ENCODE data around the gene ATG4A. TPM values are rescaled to one million over a fixed set of nuclear protein-coding genes. Genes with fewer than 3 reads are reported as not detected.
A peak's percentile ranks its signal among the peaks of the same experiment; 100 is the strongest.

Gene ATG4A
- total RNA-seq, 2 donors from 2014 or later: 13.5 to 14.1 TPM

- Histone ChIP-seq H3K9me3 (no peaks in the 10 kb centered on the region), H3K27me3 (no peaks in the 10 kb centered on the region), H3K27ac (no peak overlapping the region), H3K36me3 (no peaks in the 10 kb centered on the region), H3K4me3 (no peak overlapping the region), H3K4me1 (no peaks in the 10 kb centered on the region)
- no peak for DNase-seq (ENCODE audit: low spot score)
- TF ChIP-seq, protein P1, sequence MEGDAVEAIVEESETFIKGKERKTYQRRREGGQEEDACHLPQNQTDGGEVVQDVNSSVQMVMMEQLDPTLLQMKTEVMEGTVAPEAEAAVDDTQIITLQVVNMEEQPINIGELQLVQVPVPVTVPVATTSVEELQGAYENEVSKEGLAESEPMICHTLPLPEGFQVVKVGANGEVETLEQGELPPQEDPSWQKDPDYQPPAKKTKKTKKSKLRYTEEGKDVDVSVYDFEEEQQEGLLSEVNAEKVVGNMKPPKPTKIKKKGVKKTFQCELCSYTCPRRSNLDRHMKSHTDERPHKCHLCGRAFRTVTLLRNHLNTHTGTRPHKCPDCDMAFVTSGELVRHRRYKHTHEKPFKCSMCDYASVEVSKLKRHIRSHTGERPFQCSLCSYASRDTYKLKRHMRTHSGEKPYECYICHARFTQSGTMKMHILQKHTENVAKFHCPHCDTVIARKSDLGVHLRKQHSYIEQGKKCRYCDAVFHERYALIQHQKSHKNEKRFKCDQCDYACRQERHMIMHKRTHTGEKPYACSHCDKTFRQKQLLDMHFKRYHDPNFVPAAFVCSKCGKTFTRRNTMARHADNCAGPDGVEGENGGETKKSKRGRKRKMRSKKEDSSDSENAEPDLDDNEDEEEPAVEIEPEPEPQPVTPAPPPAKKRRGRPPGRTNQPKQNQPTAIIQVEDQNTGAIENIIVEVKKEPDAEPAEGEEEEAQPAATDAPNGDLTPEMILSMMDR (IDR thresholded peaks at IDR 0.05): no peak
Measured at GRCh38 chrX:108199041-108199440, 107.5 kb downstream of the ATG4A start.

DNA sequence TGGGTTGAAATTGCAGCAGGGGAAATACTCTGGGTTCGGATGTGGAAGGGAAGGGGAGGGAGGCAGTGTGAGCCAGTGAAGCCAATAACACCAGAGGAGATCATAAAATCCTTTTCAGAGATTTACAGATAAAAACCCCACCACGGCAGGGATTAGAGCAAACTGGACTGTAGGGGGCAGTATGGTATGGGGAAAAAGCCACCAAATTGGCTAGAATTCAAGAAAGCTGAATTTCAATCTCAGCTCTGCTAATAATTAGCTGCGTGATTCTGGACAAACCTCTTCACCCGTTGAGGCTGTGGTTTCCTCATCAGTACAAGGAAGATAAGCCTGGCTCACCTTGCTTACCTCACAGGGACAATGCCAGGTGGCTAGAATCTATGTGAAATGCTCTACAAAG lies 108.1 kb downstream of the ATG4A start:
- Histone ChIP-seq H3K9me3 (no peaks in the 10 kb centered on the region), H3K4me1 (no peaks in the 10 kb centered on the region), H3K27ac (no peak overlapping the region), H3K27me3 (no peaks in the 10 kb centered on the region), H3K36me3 (no peaks in the 10 kb centered on the region), H3K4me3 (no peak overlapping the region)
- DNase-seq (ENCODE audit: low spot score): no peak
- TF ChIP-seq, protein P1 (IDR thresholded peaks at IDR 0.05): peak; percentile 42 to 62

DNA sequence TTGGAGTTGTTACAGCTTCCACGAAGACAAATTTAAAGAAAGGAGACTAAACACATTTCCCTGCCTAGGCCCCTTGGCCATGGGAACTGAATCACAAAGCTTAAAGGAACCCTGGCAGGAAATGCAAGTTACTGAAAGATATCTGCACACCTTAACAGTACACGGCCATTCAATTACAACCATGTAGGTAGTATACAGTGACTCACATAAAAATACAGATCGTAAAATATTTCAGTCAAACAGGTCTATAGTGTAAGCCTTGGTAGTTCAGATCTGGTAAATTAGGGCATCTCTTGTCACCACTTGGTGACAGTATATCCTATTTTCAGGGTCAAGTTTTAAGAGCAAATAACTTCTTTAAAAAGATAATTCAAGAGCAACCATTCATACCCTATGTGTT lies 112.0 kb downstream of the ATG4A start:
- Histone ChIP-seq H3K9me3 (no peaks in the 10 kb centered on the region), H3K27me3 (no peaks in the 10 kb centered on the region), H3K4me1 (no peaks in the 10 kb centered on the region), H3K36me3 (no peaks in the 10 kb centered on the region), H3K4me3 (no peak overlapping the region), H3K27ac (no peak overlapping the region)
- no peak for DNase-seq (ENCODE audit: low spot score)
- TF ChIP-seq, protein P1 (IDR thresholded peaks at IDR 0.05): no peak

Other genes starting within 250 kb of the ATG4A start
- gene TEX13B, start 109.4 kb upstream of the ATG4A start, total RNA-seq: not detected
- gene VSIG1, start 46.7 kb upstream of the ATG4A start, total RNA-seq: not detected
- gene PSMD10, start 236 bp upstream of the ATG4A start, total RNA-seq: 10 to 100 TPM; 22.5 to 23.6 TPM

Measured in right atrium auricular region (tissue), 2 donors.